GM12878 (cell line): ENCODE measurements around the gene PCCA.

Source experiments
- CBX3 ChIP-seq: fragments of 200-600 bp; sonication (generic); IDR thresholded peaks from 2 replicates; pipeline ENCODE4 v1.6.1; 2016; ENCODE audit warnings: low read depth, borderline replicate concordance
- CTCF ChIP-seq, 3 experiments: IDR thresholded peaks in 2 of 3; conservative IDR thresholded peaks in 1 of 3; 2 replicates each; pipeline ENCODE4 v1.5.1; 2011; ENCODE audit warnings: low read depth in 3 of 3, low read length in 3 of 3, mild to moderate bottlenecking in 3 of 3, control low read depth in 2 of 3, moderate library complexity in 2 of 3, inconsistent platforms in 1 of 3, mixed read lengths in 1 of 3; ENCODE audit not compliant: control insufficient read depth in 2 of 3, insufficient read depth in 1 of 3; ENCODE audit errors: extremely low read depth in 1 of 3
- GABPA ChIP-seq: IDR thresholded peaks from 2 replicates; pipeline ENCODE4 v1.6.1; 2014; ENCODE audit warnings: antibody characterized with exemption, low read depth, mild to moderate bottlenecking, inconsistent platforms
- MLLT1 ChIP-seq: fragments of 450-650 bp; IDR thresholded peaks from 2 replicates; pipeline ENCODE4 v1.6.1; 2016; ENCODE audit warnings: mild to moderate bottlenecking
- NFXL1 ChIP-seq: fragments of 450-650 bp; IDR thresholded peaks from 2 replicates; pipeline ENCODE4 v1.6.1; 2017; ENCODE audit warnings: antibody characterized with exemption, mild to moderate bottlenecking, borderline replicate concordance
- POLR2A ChIP-seq: IDR thresholded peaks from 2 replicates; pipeline ENCODE4 v1.6.1; 2011; ENCODE audit warnings: low read depth, mild to moderate bottlenecking, low read length
- SMC3 ChIP-seq: IDR thresholded peaks from 2 replicates; pipeline ENCODE4 v1.6.1; 2011; ENCODE audit warnings: low read length, improper control_type of control experiment, borderline replicate concordance

GRCh38 chr13:100125946-100126345 is 37.1 kb downstream of the PCCA start:
- no peak for TF ChIP-seq GABPA
- TF ChIP-seq CTCF (IDR thresholded peaks at IDR 0.05 in 2 of 3, conservative IDR thresholded peaks at IDR 0.05 in 1 of 3; ENCODE audit: control insufficient read depth in 2 of 3, extremely low read depth in 1 of 3, insufficient read depth in 1 of 3, low read depth in 3 of 3, low read length in 3 of 3) = no peak
- TF ChIP-seq NFXL1 = no peak
- TF ChIP-seq POLR2A = no peak
- TF ChIP-seq SMC3 = no peak
- TF ChIP-seq MLLT1 = no peak
- TF ChIP-seq CBX3 = no peak
